Endothelial cell of umbilical vein (primary cell): ENCODE measurements around the gene NT5M. TPM values are rescaled to one million over a fixed set of nuclear protein-coding genes. Genes with fewer than 3 reads are reported as not detected.

ENCODE experiments used
- BruUV-seq: library from RNA; stranded (reverse); fragments of 400-500 nt; replicated peaks from 2 replicates; lab custom pipeline; 2021; lab: Mats Ljungman, UMichigan
- CTCF ChIA-PET: fragments of 300-600, 350-600 bp; sonication (Branson Sonifier 250); formaldehyde crosslinking; loops from one replicate; lab custom pipeline; 2021; ENCODE audit warnings: antibody characterized with exemption, inconsistent platforms; lab: Charles Lee
- POLR2A ChIA-PET: fragments of 300-600, 350-600 bp; sonication (Branson Sonifier 250); formaldehyde crosslinking; loops from one replicate; lab custom pipeline; 2021; ENCODE audit warnings: antibody characterized with exemption, inconsistent platforms; lab: Charles Lee
- DNase-seq: peaks from one replicate; pipeline ENCODE4 v3.0.0-alpha.2; 2011; ENCODE audit warnings: low read depth, low spot score
- FAIRE-seq: peaks from 2 replicates; lab custom pipeline; 2011; peaks lifted over from hg19 to GRCh38; lab: Jason Lieb, UNC
- H2AFZ ChIP-seq: 2 replicates; pipeline ENCODE4 v1.6.0; 2012; ENCODE audit warnings: low read depth, low read length, control low read depth, inconsistent platforms
- H3K27ac ChIP-seq: 2 replicates; pipeline ENCODE4 v1.5.1; 2011; ENCODE audit warnings: low read depth, mild to moderate bottlenecking, control low read depth, low read length, moderate library complexity; ENCODE audit not compliant: insufficient read depth
- H3K27me3 ChIP-seq, 2 experiments: 2 replicates each; pipeline versions ENCODE4 v1.6.0 to v1.6.1; 2011; ENCODE audit warnings: low read length in 2 of 2, mixed read lengths in 1 of 2; ENCODE audit not compliant: control insufficient read depth in 2 of 2, insufficient read depth in 2 of 2
- H3K36me3 ChIP-seq, 2 experiments: 2 replicates in 1 of 2; 3 replicates in 1 of 2; pipeline ENCODE4 v1.5.1; 2011; ENCODE audit warnings: low read length in 2 of 2, mild to moderate bottlenecking in 1 of 2, moderate library complexity in 1 of 2; ENCODE audit not compliant: control insufficient read depth in 2 of 2, insufficient read depth in 2 of 2; ENCODE audit errors: extremely low read depth in 1 of 2
- H3K4me1 ChIP-seq: 3 replicates; pipeline ENCODE4 v1.5.1; 2011; ENCODE audit warnings: mild to moderate bottlenecking, low read length; ENCODE audit not compliant: control insufficient read depth, insufficient read depth; ENCODE audit errors: extremely low read depth
- H3K4me2 ChIP-seq: 2 replicates; pipeline ENCODE4 v1.6.1; 2011; ENCODE audit warnings: low read length, control low read depth, mixed read lengths; ENCODE audit not compliant: insufficient read depth
- H3K4me3 ChIP-seq, 3 experiments: fragments of 200-600 bp in 1 of 3; sonication (generic), shearing (Covaris generic) in 1 of 3; replicated peaks in 1 of 3; 2 replicates each; pipeline ENCODE4 v1.5.1; 2011 to 2016; ENCODE audit warnings: control low read depth in 3 of 3, low read length in 3 of 3, mild to moderate bottlenecking in 2 of 3, inconsistent platforms in 1 of 3, low read depth in 1 of 3, moderate library complexity in 1 of 3; ENCODE audit not compliant: insufficient read depth in 1 of 3
- H3K79me2 ChIP-seq: 2 replicates; pipeline ENCODE4 v1.6.0; 2012; ENCODE audit warnings: low read length, inconsistent platforms; ENCODE audit not compliant: control insufficient read depth, insufficient read depth
- H3K9ac ChIP-seq: replicated peaks from 2 replicates; pipeline ENCODE3; 2011; ENCODE audit warnings: low read length, control low read depth; ENCODE audit not compliant: insufficient read depth; ENCODE audit errors: extremely low read depth
- H3K9me1 ChIP-seq: replicated peaks from 3 replicates; pipeline ENCODE4 v1.6.0; 2011; ENCODE audit warnings: mild to moderate bottlenecking, low read length; ENCODE audit not compliant: control insufficient read depth, insufficient read depth; ENCODE audit errors: extremely low read depth
- H3K9me3 ChIP-seq: replicated peaks from 2 replicates; pipeline ENCODE4 v1.5.1; 2012; ENCODE audit warnings: low read length, inconsistent platforms; ENCODE audit not compliant: control insufficient read depth, insufficient read depth
- H4K20me1 ChIP-seq: replicated peaks from 2 replicates; pipeline ENCODE3; 2011; ENCODE audit warnings: mild to moderate bottlenecking, low read length; ENCODE audit not compliant: control insufficient read depth, insufficient read depth; ENCODE audit errors: extremely low read depth
- CTCF ChIP-seq, 2 donors: IDR thresholded peaks; 1 replicate in 1 of 2; 2 replicates in 1 of 2; pipeline ENCODE4 v1.5.1; 2011; ENCODE audit warnings: low read length in 2 of 2, mild to moderate bottlenecking in 2 of 2, moderate library complexity in 2 of 2, control low read depth in 1 of 2, inconsistent platforms in 1 of 2, low read depth in 1 of 2; ENCODE audit not compliant: insufficient read depth in 1 of 2; ENCODE audit errors: extremely low read depth in 1 of 2
- FOS ChIP-seq: IDR thresholded peaks from 2 replicates; pipeline ENCODE4 v1.6.1; 2011; ENCODE audit warnings: mild to moderate bottlenecking, low read length, moderate library complexity, borderline replicate concordance; ENCODE audit not compliant: insufficient read depth
- GATA2 ChIP-seq: IDR thresholded peaks from 2 replicates; pipeline ENCODE4 v1.7.0; 2011; ENCODE audit warnings: low read depth, mild to moderate bottlenecking, moderate library complexity, mixed read lengths, low read length; ENCODE audit not compliant: insufficient read length, insufficient read depth
- MYC ChIP-seq: IDR thresholded peaks from one replicate; pipeline ENCODE4 v1.6.1; 2011; ENCODE audit warnings: mild to moderate bottlenecking, low read depth, low read length
- POLR2A ChIP-seq: IDR thresholded peaks from 2 replicates; pipeline ENCODE4 v1.6.1; 2012; ENCODE audit warnings: low read depth, mild to moderate bottlenecking, control low read depth, low read length
- dilution Hi-C: fragments of 300-500 bp; cut with MboI; formaldehyde crosslinking; loops from one replicate; pipeline ENCODE4 v1.15.0; 2019; ENCODE audit warnings: low sequenced_read_pairs; ENCODE audit not compliant: extremely low pct_ligation_motif_present
- intact Hi-C: fragments of 100-400 bp; cut with micrococcal nuclease; formaldehyde crosslinking; loops from one replicate; pipeline ENCODE4 v1.10.0; 2022
- polyA plus RNA-seq, 4 experiments: library from polyadenylated mRNA; depleted of rRNA in 3 of 4; stranded (reverse) in 3 of 4; unstranded in 1 of 4; fragments of >200 nt; gene quantifications; 2 replicates each; pipeline versions ENCODE4 v1.2.1 to v1.2.3, GENCODE V29; 2011 to 2012; ENCODE audit warnings: missing spikeins in 1 of 4
- total RNA-seq: library from RNA; stranded (reverse); gene quantifications from 2 replicates; pipeline ENCODE4 v1.2.3, GENCODE V29; 2021
- TF ChIP-seq, protein P1 (sequence below): IDR thresholded peaks from 2 replicates; pipeline ENCODE4 v1.6.1; 2011; ENCODE audit not compliant: insufficient read depth, insufficient read length

The NT5M gene
- total and polyA plus RNA-seq, 2 donors (not counting 3 experiments of a cell fraction or from before 2014, with no cell fraction given), result 0.91 to 3.0 TPM

- dilution Hi-C loops (no loop called here), intact Hi-C loops (no loop called here)
- Histone ChIP-seq H3K4me1 (peaks cover 14% of the 10 kb centered on the region), H3K27ac (no peak overlapping the region), H3K9me3 (no peaks in the 10 kb centered on the region), H3K9me1 (no peaks in the 10 kb centered on the region), H3K4me2 (no peak overlapping the region), H4K20me1 (no peaks in the 10 kb centered on the region), H3K9ac (no peak overlapping the region), H3K36me3 (no peaks in the 10 kb centered on the region), H2AFZ (no peak overlapping the region), H3K27me3 (no peaks in the 10 kb centered on the region), H3K79me2 (no peaks in the 10 kb centered on the region), H3K4me3 (no peak overlapping the region)
- FAIRE-seq, result no peak
- ChIA-PET POLR2A (no interaction called here), CTCF (interaction anchor here (0.8 to 3.6 kb wide), 3 partner anchors 208 to 292 kb away, joined by 3 to 26 read pairs (median 6); no protein-coding TSS in a partner anchor)
- no peak for TF ChIP-seq MYC
- no peak for TF ChIP-seq GATA2
- no peak for TF ChIP-seq CTCF (IDR thresholded peaks at IDR 0.05; ENCODE audit: extremely low read depth in 1 of 2, insufficient read depth in 1 of 2, low read depth in 1 of 2, low read length in 2 of 2)
- TF ChIP-seq, protein P1, sequence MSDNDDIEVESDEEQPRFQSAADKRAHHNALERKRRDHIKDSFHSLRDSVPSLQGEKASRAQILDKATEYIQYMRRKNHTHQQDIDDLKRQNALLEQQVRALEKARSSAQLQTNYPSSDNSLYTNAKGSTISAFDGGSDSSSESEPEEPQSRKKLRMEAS, result no peak
- TF ChIP-seq FOS, result no peak
- TF ChIP-seq POLR2A, result no peak
- DNase-seq, result no peak
- BruUV-seq, result no TSS peak
Observed at GRCh38 chr17:17349724-17350106, 46.5 kb downstream of the NT5M start.
